WTC11 (cell line): Measurements from ENCODE around the gene PARD3B. TPM values are rescaled to one million over a fixed set of nuclear protein-coding genes. Genes with fewer than 3 reads are reported as not detected.

Experiments used
- ATAC-seq: fragments of 200-7000 bp; cut with Tn5 transposase; 2 replicates; pipeline ENCODE4 v1.10.0; 2021; ENCODE audit warnings: mild to moderate bottlenecking, moderate library complexity
- CTCF ChIA-PET: fragments of 300-600 bp; sonication (Branson Sonifier 250); formaldehyde crosslinking; loops from one replicate; lab custom pipeline; 2021; ENCODE audit warnings: antibody characterized with exemption; lab: Charles Lee
- POLR2A ChIA-PET: fragments of 350-600 bp; sonication (Branson Sonifier 250); formaldehyde crosslinking; loops from one replicate; lab custom pipeline; 2021; ENCODE audit warnings: antibody characterized with exemption; lab: Charles Lee
- DNase-seq: peaks from one replicate; pipeline ENCODE4 v3.0.0; 2021; ENCODE audit warnings: low spot score
- H3K27ac Mint-ChIP-seq: 2 replicates; pipeline ENCODE4 v1.8.0; 2021; ENCODE audit warnings: mixed read lengths
- H3K27me3 Mint-ChIP-seq: 2 replicates; pipeline ENCODE4 v1.8.0; 2021; ENCODE audit warnings: low read depth, mild to moderate bottlenecking, moderate library complexity, mixed read lengths
- H3K36me3 Mint-ChIP-seq: 2 replicates; pipeline ENCODE4 v1.8.0; 2021; ENCODE audit warnings: mixed read lengths
- H3K4me1 Mint-ChIP-seq: 2 replicates; pipeline ENCODE4 v1.8.0; 2022; ENCODE audit warnings: mixed read lengths
- H3K4me3 Mint-ChIP-seq: 2 replicates; pipeline ENCODE4 v1.8.0; 2021; ENCODE audit warnings: mild to moderate bottlenecking, moderate library complexity, mixed read lengths
- H3K9me3 Mint-ChIP-seq: 2 replicates; pipeline ENCODE4 v1.8.0; 2021; ENCODE audit warnings: mixed read lengths
- CREB1 ChIP-seq: sonication (generic); formaldehyde crosslinking; IDR thresholded peaks from 2 replicates; pipeline ENCODE4 v1.8.0; 2023; ENCODE audit warnings: mild to moderate bottlenecking, missing genetic modification reagents
- ELF4 ChIP-seq: sonication (generic); formaldehyde crosslinking; IDR thresholded peaks from 2 replicates; pipeline ENCODE4 v1.8.1; 2022; ENCODE audit warnings: low read depth, mild to moderate bottlenecking, moderate library complexity, missing genetic modification reagents
- ESRRA ChIP-seq: sonication (generic); formaldehyde crosslinking; IDR thresholded peaks from 2 replicates; pipeline ENCODE4 v1.8.1; 2022; ENCODE audit warnings: mild to moderate bottlenecking, missing genetic modification reagents, borderline replicate concordance
- FOXP1 ChIP-seq: sonication (generic); formaldehyde crosslinking; IDR thresholded peaks from 2 replicates; pipeline ENCODE4 v1.8.0; 2022; ENCODE audit warnings: missing genetic modification reagents, mild to moderate bottlenecking, moderate library complexity, borderline replicate concordance
- KAT7 ChIP-seq: sonication (generic); formaldehyde crosslinking; IDR thresholded peaks from 2 replicates; pipeline ENCODE4 v1.8.1; 2023; ENCODE audit warnings: missing genetic modification reagents, mild to moderate bottlenecking, borderline replicate concordance
- NFE2L1 ChIP-seq: sonication (generic); formaldehyde crosslinking; IDR thresholded peaks from 2 replicates; pipeline ENCODE4 v1.8.1; 2023; ENCODE audit warnings: missing genetic modification reagents
- RORB ChIP-seq: fragments of 250-450 bp; sonication (Bioruptor Pico); IDR thresholded peaks from 2 replicates; pipeline ENCODE4 v1.9.0; 2021; ENCODE audit warnings: mild to moderate bottlenecking
- SOX15 ChIP-seq: fragments of 250-450 bp; sonication (Bioruptor Pico); IDR thresholded peaks from 2 replicates; pipeline ENCODE4 v1.9.0; 2021; ENCODE audit warnings: mild to moderate bottlenecking
- ZNF121 ChIP-seq: sonication (generic); formaldehyde crosslinking; IDR thresholded peaks from 2 replicates; pipeline ENCODE4 v1.8.0; 2023; ENCODE audit warnings: missing genetic modification reagents
- ZNF138 ChIP-seq: sonication (generic); formaldehyde crosslinking; conservative IDR thresholded peaks from 2 replicates; pipeline ENCODE4 v1.8.1; 2022; ENCODE audit warnings: mild to moderate bottlenecking, moderate library complexity, missing genetic modification reagents
- ZNF219 ChIP-seq: sonication (generic); formaldehyde crosslinking; IDR thresholded peaks from 2 replicates; pipeline ENCODE4 v1.8.0; 2023; ENCODE audit warnings: missing genetic modification reagents, mild to moderate bottlenecking, borderline replicate concordance
- ZNF263 ChIP-seq: sonication (generic); formaldehyde crosslinking; IDR thresholded peaks from 2 replicates; pipeline ENCODE4 v1.8.1; 2022; ENCODE audit warnings: low read depth, mild to moderate bottlenecking, moderate library complexity, missing genetic modification reagents
- ZNF317 ChIP-seq: sonication (generic); formaldehyde crosslinking; IDR thresholded peaks from 2 replicates; pipeline ENCODE4 v1.8.1; 2023; ENCODE audit warnings: low read depth, mild to moderate bottlenecking, moderate library complexity, missing genetic modification reagents, borderline replicate concordance
- ZNF671 ChIP-seq: fragments of 250-450 bp; sonication (Bioruptor Pico); IDR thresholded peaks from 2 replicates; pipeline ENCODE4 v1.8.0; 2021; ENCODE audit warnings: mild to moderate bottlenecking
- total RNA-seq: library from RNA; stranded (reverse); gene quantifications from 3 replicates; pipeline ENCODE4 v1.2.3, GENCODE V29; 2021
- TF ChIP-seq, protein P1 (sequence below): sonication (generic); formaldehyde crosslinking; IDR thresholded peaks from 2 replicates; pipeline ENCODE4 v1.8.0; 2022; ENCODE audit warnings: mild to moderate bottlenecking, missing genetic modification reagents
- TF ChIP-seq, protein P2 (sequence below): sonication (generic); formaldehyde crosslinking; IDR thresholded peaks from 2 replicates; pipeline ENCODE4 v1.8.1; 2023; ENCODE audit warnings: mild to moderate bottlenecking, missing genetic modification reagents
- TF ChIP-seq, protein P3 (sequence below): sonication (generic); formaldehyde crosslinking; IDR thresholded peaks from 2 replicates; pipeline ENCODE4 v1.8.0; 2023; ENCODE audit warnings: missing genetic modification reagents, mild to moderate bottlenecking, borderline replicate concordance
- TF ChIP-seq, protein P4 (sequence below): sonication (generic); formaldehyde crosslinking; IDR thresholded peaks from 2 replicates; pipeline ENCODE4 v1.8.0; 2022; ENCODE audit warnings: mild to moderate bottlenecking, missing genetic modification reagents
- TF ChIP-seq, protein P5 (sequence below): sonication (generic); formaldehyde crosslinking; IDR thresholded peaks from 2 replicates; pipeline ENCODE4 v1.8.1; 2023; ENCODE audit warnings: mild to moderate bottlenecking, missing genetic modification reagents
- TF ChIP-seq, protein P6 (sequence below): sonication (generic); formaldehyde crosslinking; IDR thresholded peaks from 2 replicates; pipeline ENCODE4 v1.8.1; 2022; ENCODE audit warnings: missing genetic modification reagents, borderline replicate concordance

The PARD3B gene
- total RNA-seq, 1 experiment from 2014 or later = 5.6 TPM

DNA sequence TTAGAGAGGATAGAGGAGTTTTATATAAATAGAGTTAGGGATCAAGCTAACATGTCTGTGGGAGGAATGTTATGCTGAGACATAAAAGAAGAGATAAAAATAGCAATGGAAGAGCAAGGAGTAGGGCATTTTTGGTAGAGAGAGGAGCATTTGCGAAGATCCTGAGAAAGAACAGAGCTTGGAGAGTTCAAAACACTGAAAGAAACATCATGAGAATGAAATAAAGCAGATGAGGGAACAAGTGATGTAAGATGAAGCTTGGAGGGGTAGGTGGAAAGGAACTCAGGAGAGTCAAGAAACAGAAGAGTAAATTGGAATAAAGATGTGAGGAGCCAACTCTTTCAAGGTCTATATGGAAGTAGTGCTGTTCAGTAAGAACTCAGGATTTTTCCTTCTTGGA lies 308.6 kb downstream of the PARD3B start (continued):
- TF ChIP-seq ZNF121 (no peak), ZNF263 (no peak)

DNA sequence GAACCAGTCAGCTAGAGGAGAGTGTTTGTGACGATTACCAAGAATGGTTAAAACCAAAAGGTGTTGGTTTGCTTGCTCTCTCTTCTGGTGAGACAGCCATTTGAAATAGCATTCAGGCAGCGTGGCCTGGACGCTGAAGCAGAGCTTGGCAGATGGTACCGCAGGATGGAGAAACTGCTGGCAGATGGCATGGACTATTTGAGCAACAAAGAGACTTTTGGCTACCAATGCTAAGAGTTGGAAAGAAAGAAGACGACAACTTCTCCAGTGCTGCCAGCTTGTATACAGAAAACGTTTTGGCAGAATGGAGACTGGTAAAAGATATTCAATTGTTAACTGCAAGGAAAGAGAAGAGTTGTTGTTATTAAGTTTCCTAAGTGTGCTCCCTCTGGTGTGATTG lies 315.0 kb downstream of the PARD3B start:
- Mint-ChIP-seq H3K36me3 (peaks cover 7% of the 10 kb centered on the region), H3K4me3 (no peak overlapping the region), H3K4me1 (peaks cover 39% of the 10 kb centered on the region), H3K27ac (peak overlapping the region; percentile 53; the same call in 1 of the 2 replicates), H3K27me3 (no peaks in the 10 kb centered on the region), H3K9me3 (peaks cover 18% of the 10 kb centered on the region)
- POLR2A ChIA-PET = no interaction called here
- ATAC-seq (no peak), DNase-seq (no peak)
- TF ChIP-seq ZNF138 (CRISPR knock-in tag) (no peak), CREB1 (CRISPR knock-in tag) (no peak), FOXP1 (CRISPR knock-in tag) (no peak), NFE2L1 (CRISPR knock-in tag) (no peak), RORB (CRISPR knock-in tag) (no peak), ELF4 (CRISPR knock-in tag) (no peak), KAT7 (CRISPR knock-in tag) (no peak), ZNF317 (CRISPR knock-in tag) (no peak), ESRRA (CRISPR knock-in tag) (no peak), ZNF219 (CRISPR knock-in tag) (no peak), SOX15 (CRISPR knock-in tag) (no peak), ZNF671 (no peak), ZNF121 (no peak)
- TF ChIP-seq, protein P1, sequence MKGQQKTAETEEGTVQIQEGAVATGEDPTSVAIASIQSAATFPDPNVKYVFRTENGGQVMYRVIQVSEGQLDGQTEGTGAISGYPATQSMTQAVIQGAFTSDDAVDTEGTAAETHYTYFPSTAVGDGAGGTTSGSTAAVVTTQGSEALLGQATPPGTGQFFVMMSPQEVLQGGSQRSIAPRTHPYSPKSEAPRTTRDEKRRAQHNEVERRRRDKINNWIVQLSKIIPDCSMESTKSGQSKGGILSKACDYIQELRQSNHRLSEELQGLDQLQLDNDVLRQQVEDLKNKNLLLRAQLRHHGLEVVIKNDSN (CRISPR knock-in tag) = no peak
- TF ChIP-seq, protein P2, sequence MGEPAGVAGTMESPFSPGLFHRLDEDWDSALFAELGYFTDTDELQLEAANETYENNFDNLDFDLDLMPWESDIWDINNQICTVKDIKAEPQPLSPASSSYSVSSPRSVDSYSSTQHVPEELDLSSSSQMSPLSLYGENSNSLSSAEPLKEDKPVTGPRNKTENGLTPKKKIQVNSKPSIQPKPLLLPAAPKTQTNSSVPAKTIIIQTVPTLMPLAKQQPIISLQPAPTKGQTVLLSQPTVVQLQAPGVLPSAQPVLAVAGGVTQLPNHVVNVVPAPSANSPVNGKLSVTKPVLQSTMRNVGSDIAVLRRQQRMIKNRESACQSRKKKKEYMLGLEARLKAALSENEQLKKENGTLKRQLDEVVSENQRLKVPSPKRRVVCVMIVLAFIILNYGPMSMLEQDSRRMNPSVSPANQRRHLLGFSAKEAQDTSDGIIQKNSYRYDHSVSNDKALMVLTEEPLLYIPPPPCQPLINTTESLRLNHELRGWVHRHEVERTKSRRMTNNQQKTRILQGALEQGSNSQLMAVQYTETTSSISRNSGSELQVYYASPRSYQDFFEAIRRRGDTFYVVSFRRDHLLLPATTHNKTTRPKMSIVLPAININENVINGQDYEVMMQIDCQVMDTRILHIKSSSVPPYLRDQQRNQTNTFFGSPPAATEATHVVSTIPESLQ (CRISPR knock-in tag) = no peak
- TF ChIP-seq, protein P3, sequence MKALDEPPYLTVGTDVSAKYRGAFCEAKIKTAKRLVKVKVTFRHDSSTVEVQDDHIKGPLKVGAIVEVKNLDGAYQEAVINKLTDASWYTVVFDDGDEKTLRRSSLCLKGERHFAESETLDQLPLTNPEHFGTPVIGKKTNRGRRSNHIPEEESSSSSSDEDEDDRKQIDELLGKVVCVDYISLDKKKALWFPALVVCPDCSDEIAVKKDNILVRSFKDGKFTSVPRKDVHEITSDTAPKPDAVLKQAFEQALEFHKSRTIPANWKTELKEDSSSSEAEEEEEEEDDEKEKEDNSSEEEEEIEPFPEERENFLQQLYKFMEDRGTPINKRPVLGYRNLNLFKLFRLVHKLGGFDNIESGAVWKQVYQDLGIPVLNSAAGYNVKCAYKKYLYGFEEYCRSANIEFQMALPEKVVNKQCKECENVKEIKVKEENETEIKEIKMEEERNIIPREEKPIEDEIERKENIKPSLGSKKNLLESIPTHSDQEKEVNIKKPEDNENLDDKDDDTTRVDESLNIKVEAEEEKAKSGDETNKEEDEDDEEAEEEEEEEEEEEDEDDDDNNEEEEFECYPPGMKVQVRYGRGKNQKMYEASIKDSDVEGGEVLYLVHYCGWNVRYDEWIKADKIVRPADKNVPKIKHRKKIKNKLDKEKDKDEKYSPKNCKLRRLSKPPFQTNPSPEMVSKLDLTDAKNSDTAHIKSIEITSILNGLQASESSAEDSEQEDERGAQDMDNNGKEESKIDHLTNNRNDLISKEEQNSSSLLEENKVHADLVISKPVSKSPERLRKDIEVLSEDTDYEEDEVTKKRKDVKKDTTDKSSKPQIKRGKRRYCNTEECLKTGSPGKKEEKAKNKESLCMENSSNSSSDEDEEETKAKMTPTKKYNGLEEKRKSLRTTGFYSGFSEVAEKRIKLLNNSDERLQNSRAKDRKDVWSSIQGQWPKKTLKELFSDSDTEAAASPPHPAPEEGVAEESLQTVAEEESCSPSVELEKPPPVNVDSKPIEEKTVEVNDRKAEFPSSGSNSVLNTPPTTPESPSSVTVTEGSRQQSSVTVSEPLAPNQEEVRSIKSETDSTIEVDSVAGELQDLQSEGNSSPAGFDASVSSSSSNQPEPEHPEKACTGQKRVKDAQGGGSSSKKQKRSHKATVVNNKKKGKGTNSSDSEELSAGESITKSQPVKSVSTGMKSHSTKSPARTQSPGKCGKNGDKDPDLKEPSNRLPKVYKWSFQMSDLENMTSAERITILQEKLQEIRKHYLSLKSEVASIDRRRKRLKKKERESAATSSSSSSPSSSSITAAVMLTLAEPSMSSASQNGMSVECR (CRISPR knock-in tag) = no peak
- TF ChIP-seq, protein P4, sequence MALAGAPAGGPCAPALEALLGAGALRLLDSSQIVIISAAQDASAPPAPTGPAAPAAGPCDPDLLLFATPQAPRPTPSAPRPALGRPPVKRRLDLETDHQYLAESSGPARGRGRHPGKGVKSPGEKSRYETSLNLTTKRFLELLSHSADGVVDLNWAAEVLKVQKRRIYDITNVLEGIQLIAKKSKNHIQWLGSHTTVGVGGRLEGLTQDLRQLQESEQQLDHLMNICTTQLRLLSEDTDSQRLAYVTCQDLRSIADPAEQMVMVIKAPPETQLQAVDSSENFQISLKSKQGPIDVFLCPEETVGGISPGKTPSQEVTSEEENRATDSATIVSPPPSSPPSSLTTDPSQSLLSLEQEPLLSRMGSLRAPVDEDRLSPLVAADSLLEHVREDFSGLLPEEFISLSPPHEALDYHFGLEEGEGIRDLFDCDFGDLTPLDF = no peak
- TF ChIP-seq, protein P5, sequence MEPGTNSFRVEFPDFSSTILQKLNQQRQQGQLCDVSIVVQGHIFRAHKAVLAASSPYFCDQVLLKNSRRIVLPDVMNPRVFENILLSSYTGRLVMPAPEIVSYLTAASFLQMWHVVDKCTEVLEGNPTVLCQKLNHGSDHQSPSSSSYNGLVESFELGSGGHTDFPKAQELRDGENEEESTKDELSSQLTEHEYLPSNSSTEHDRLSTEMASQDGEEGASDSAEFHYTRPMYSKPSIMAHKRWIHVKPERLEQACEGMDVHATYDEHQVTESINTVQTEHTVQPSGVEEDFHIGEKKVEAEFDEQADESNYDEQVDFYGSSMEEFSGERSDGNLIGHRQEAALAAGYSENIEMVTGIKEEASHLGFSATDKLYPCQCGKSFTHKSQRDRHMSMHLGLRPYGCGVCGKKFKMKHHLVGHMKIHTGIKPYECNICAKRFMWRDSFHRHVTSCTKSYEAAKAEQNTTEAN = no peak
- TF ChIP-seq, protein P6, sequence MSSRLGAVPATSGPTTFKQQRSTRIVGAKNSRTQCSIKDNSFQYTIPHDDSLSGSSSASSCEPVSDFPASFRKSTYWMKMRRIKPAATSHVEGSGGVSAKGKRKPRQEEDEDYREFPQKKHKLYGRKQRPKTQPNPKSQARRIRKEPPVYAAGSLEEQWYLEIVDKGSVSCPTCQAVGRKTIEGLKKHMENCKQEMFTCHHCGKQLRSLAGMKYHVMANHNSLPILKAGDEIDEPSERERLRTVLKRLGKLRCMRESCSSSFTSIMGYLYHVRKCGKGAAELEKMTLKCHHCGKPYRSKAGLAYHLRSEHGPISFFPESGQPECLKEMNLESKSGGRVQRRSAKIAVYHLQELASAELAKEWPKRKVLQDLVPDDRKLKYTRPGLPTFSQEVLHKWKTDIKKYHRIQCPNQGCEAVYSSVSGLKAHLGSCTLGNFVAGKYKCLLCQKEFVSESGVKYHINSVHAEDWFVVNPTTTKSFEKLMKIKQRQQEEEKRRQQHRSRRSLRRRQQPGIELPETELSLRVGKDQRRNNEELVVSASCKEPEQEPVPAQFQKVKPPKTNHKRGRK (CRISPR knock-in tag) = no peak
- CTCF ChIA-PET = no interaction called here
